ENCODE data around the gene C3orf20. TPM values are rescaled to one million over a fixed set of nuclear protein-coding genes. Genes with fewer than 3 reads are reported as not detected.
"Not testable (repeated sequence)": the region's sequence is repeated elsewhere in the genome, so short reads cannot be mapped to it uniquely, and the experiment has no call there.

C3orf20 gene
- total RNA-seq, 4 donors from 2014 or later, result 0.07 to 0.73 TPM; not detected in 2

GRCh38 chr3:14744556-14744955, 69.6 kb downstream of the C3orf20 start:
- Histone ChIP-seq H3K27ac (no peak overlapping the region), H3K36me3 (no peaks in the 10 kb centered on the region), H3K4me1 (no peaks in the 10 kb centered on the region), H3K4me3 (no peak overlapping the region), H3K27me3 (no peaks in the 10 kb centered on the region), H3K9me3 (peaks cover 0 to 12% of the 10 kb centered on the region in 2 donors)
- no peak for TF ChIP-seq POLR2A (IDR thresholded peaks at IDR 0.05)
- no peak for TF ChIP-seq CTCF (IDR thresholded peaks at IDR 0.05)
- intact Hi-C loops (cut with DNase I; ENCODE audit: low total_unique reads), result no loop called here
- DNase-seq, result no peak

- Histone ChIP-seq H3K4me3 (no peak overlapping the region), H3K4me1 (no peaks in the 10 kb centered on the region), H3K9me3 (peaks cover 0 to 8% of the 10 kb centered on the region in 2 donors), H3K27me3 (no peaks in the 10 kb centered on the region), H3K36me3 (no peaks in the 10 kb centered on the region), H3K27ac (no peak overlapping the region)
- intact Hi-C loops (cut with DNase I; ENCODE audit: low total_unique reads), result no loop called here
- no peak for DNase-seq
- no peak for TF ChIP-seq POLR2A (IDR thresholded peaks at IDR 0.05)
- TF ChIP-seq CTCF (IDR thresholded peaks at IDR 0.05), result no peak
Observed at GRCh38 chr3:14750650-14751049, 75.7 kb downstream of the C3orf20 start.

- H3K4me1 ChIP-seq; H3K27me3 ChIP-seq; DNase-seq; intact Hi-C loops (cut with DNase I; ENCODE audit: low total_unique reads); H3K27ac ChIP-seq; H3K9me3 ChIP-seq; H3K4me3 ChIP-seq; H3K36me3 ChIP-seq: not testable (repeated sequence)
Observed at GRCh38 chr3:14752979-14753378, 78.0 kb downstream of the C3orf20 start.

- Histone ChIP-seq H3K27me3 (no peaks in the 10 kb centered on the region), H3K4me1 (no peaks in the 10 kb centered on the region), H3K4me3 (no peak overlapping the region), H3K9me3 (no peaks in the 10 kb centered on the region), H3K36me3 (no peaks in the 10 kb centered on the region), H3K27ac (no peak overlapping the region)
- DNase-seq, result no peak
- intact Hi-C loops (cut with DNase I; ENCODE audit: low total_unique reads), result no loop called here
- TF ChIP-seq POLR2A (IDR thresholded peaks at IDR 0.05), result no peak
- TF ChIP-seq CTCF (IDR thresholded peaks at IDR 0.05), result no peak
Observed at GRCh38 chr3:14757153-14757700, 82.3 kb downstream of the C3orf20 start.

GRCh38 chr3:14758297-14758696, 83.4 kb downstream of the C3orf20 start:
- H3K27ac ChIP-seq, result no peak overlapping the region
- TF ChIP-seq CTCF (IDR thresholded peaks at IDR 0.05), result no peak
- TF ChIP-seq POLR2A (IDR thresholded peaks at IDR 0.05), result no peak
- no peak overlapping the region for H3K4me3 ChIP-seq
- H3K4me1 ChIP-seq, result no peaks in the 10 kb centered on the region
- no peaks in the 10 kb centered on the region for H3K36me3 ChIP-seq
- H3K9me3 ChIP-seq, result no peaks in the 10 kb centered on the region
- no peaks in the 10 kb centered on the region for H3K27me3 ChIP-seq
- no peak for DNase-seq
- intact Hi-C loops (cut with DNase I; ENCODE audit: low total_unique reads), result no loop called here

- Histone ChIP-seq H3K4me1 (no peaks in the 10 kb centered on the region), H3K36me3 (no peaks in the 10 kb centered on the region), H3K9me3 (no peaks in the 10 kb centered on the region), H3K27ac (no peak overlapping the region), H3K27me3 (no peaks in the 10 kb centered on the region), H3K4me3 (no peak overlapping the region)
- no peak for DNase-seq
- intact Hi-C loops (cut with DNase I; ENCODE audit: low total_unique reads), result no loop called here
- TF ChIP-seq POLR2A (IDR thresholded peaks at IDR 0.05) (no peak), CTCF (IDR thresholded peaks at IDR 0.05) (no peak)
Observed at GRCh38 chr3:14758959-14759358, 84.0 kb downstream of the C3orf20 start.
